DMS 273 treated with DMSO at 0.1 percent for 48 hours (cell line): ENCODE measurements around the gene KLF16.
A peak's percentile ranks its signal among the peaks of the same experiment; 100 is the strongest.
"Not testable (repeated sequence)": the region's sequence is repeated elsewhere in the genome, so short reads cannot be mapped to it uniquely, and the experiment has no call there.

Experiments
- DNase-seq: peaks from one replicate; lab custom pipeline; 2025; lab: John Stamatoyannopoulos, UW

The KLF16 gene

DNA sequence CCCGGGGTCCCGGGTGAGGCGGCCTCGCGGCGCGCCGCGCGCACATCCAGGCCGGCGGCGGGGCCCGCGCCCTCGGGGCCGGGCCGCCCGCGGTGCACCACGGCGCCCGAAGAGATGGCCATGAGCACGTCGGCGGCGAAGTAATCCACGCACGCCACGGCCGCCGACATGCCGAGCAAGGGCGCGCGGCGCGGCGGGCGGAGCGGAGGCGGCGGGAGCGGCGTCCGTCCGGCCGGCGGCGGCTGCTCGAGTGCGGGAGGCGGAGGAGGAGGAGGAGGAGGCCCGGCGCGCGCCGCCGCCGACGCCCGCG is at the start of gene KLF16:
Gene KLF16 (minus strand): TSS at position 252 of the 310 bp plus-strand sequence. CDS start 82 bp downstream, at position 170.
- DNase-seq = no peak

GRCh38 chr19:1912760-1913505 is 49.6 kb upstream of the KLF16 start:
- DNase-seq = no peak

DNA sequence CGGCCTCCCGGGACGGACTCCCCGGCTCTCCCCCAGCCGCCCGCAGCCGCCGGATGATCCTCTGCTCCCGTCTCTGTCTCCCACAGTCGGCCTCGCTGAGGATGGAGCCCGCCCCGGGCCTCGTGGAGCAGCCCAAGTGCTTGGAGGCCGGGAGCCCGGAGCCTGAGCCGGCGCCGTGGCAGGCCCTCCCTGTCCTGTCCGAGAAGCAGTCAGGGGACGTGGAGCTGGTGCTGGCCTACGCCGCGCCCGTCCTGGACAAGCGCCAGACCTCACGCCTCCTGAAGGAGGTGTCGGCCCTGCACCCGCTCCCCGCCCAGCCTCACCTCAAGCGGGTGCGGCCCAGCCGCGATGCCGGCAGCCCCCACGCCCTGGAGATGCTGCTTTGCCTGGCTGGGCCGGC is 48.6 kb upstream of the KLF16 start:
- DNase-seq = no peak

DNA sequence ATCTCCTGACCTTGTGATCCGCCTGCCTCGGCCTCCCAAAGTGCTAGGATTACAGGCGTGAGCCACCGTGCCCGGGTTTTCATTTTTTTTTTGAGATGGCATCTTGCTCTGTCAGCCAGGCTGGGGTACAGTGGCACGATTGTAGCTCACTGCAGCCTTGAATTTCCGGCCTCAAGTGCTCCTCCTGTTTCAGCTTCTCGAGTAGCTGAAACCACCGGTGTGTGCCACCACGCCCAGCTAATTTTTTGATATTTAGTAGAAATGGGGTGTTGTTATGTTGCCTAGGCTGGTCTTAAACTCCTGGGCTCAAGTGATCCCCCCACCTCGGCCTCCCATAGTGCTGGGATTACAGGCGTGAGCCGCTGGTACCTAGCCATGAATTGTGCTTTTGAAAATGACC is 47.7 kb upstream of the KLF16 start:
- DNase-seq = no peak

GRCh38 chr19:1910177-1910576 is 46.8 kb upstream of the KLF16 start:
- DNase-seq = no peak

GRCh38 chr19:1909761-1910080 is 46.3 kb upstream of the KLF16 start:
- no peak for DNase-seq

GRCh38 chr19:1908364-1908678 is 44.9 kb upstream of the KLF16 start:
- DNase-seq = no peak

GRCh38 chr19:1907563-1908363 is 44.4 kb upstream of the KLF16 start:
- no peak for DNase-seq

DNA sequence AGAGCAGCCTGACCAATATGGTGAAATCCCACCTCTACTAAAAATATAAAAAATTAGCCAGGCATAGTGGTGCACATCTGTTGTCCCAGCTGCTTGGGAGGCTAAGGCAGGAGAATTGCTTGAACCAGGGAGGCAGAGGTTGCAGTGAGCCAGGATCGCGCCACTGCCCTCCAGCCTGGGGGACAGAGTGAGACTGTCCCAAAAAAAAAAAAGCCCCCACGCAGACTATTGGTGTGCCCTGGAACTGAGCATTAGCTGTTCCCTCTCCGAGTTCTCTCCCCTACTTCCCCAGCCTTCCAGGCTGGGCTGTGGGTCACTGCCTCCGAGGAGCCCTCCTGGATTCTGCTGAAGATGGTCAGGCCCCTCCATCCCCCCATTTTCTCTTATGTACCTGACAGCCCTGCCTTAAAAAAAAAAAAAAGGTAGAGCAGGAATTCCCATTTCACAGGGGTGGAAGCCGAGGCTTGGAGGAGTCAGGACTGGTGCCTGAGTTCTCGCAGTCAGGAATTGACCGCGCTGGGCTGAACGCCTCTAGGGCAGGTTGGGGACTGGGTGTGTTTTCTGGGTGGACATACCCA is 43.7 kb upstream of the KLF16 start:
- no peak for DNase-seq

- DNase-seq = no peak
Observed at GRCh38 chr19:1905863-1906375, 42.5 kb upstream of the KLF16 start.

DNA sequence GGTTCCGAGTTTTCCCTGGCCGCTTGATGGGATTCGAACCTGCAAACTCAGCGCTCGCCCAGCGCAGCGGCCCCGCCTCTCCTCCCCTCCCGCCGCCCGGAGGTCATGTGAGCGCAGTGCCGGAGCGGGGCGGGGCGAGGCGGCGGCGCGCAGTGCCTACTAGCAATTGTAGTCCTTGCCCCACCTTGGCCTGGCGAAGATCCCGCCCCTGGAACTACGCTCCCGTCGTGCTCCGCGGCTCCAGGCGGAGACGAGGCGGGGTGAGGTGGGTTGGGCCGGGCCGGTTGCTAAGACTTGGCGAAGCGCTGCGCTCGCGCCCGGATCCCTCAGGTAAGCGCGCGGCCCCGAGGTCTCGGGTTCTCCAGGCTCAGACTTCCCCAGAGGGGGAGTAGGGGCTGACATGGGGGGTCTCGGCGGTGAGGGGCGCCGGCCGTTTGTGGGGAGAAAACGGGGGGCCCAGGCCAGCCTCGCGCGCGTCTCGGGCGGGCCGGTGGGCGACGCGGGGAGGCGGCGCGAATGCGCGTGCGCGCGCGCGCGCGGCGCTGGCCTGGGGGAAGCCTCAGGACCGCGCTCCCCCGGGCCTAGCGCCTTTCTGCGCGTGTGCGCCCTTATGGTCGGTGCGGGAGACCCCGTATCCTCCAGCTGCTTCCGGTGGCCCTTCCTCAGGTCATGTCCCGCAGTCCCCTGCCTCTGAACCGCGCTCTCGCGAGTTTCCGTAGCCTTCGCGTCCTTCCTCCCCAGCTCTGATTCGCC is 41.9 kb upstream of the KLF16 start, which contains the start of the genes ADAT3 and SCAMP4:
Gene ADAT3 (plus strand): TSS at position 290 of the 753 bp plus-strand sequence. CDS start 6,649 bp downstream, outside the sequence.
Gene SCAMP4 (plus strand): TSS at position 290 of the 753 bp plus-strand sequence. CDS start 9,621 bp downstream, outside the sequence.
- DNase-seq = peak; percentile 96

GRCh38 chr19:1904860-1905109 is 41.4 kb upstream of the KLF16 start:
- DNase-seq = no peak

DNA sequence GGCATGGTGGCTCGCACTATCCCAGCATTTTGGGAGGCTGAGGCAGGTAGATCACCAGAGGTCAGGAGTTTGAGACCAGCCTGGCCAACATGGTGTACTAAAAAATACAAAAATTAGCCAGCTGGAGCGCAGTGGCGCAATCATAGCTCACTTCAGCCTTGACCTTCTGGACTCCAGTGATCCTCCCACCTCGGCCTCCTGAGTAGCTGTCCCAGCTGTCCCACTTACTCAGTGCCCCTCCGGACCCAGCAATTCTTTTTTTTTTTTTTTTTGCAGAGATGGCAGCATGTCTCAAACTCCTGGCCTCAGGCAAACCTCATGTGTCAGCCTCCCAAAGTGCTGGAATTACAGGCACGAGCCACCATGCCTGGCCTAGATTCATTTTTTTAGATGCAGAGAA is 39.5 kb upstream of the KLF16 start:
- DNase-seq = no peak

DNA sequence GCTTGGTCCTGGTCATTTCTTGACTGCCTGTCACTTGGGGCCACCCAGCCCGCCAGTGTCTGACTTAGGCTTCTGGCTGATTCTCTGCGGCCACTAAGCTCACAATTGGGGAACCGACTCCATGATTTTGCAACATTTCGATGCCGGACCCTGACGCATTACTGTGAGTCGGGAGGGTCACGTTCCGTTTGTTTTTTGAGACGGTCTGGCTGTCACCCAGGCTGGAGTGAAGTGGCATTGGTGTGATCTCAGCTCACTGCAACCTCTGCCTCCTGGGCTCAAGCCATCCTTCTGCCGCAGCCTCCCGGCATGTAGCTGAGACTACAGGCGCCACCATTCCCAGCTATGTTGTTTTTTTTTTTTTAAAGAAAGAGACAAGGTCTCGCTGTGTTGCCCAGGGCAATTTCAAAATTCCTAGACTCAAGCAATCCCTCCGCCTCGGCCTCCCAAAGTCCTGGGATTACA is 38.6 kb upstream of the KLF16 start:
- no peak for DNase-seq

GRCh38 chr19:1896508-1896907 is 33.1 kb upstream of the KLF16 start:
- no peak for DNase-seq

- no peak for DNase-seq
Observed at GRCh38 chr19:1893791-1894190, 30.4 kb upstream of the KLF16 start.

DNA sequence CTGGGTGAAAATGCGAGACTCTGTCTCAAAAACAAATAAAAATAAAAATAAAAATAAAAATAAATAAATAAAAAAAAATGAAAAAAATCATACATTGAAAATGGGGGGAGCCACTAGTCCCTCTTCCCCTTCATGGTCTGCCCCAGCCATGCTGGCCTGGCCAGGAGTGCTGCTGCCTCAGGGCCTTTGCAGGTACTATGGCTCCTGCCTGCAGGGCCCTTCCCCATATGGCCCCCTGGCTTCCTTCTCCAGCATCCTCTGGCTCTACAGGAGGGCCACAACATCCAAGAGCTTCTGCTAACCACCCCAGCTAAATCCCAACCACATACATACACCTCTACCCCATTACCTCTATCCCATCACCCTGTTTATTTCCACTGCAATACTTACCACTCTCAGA is 26.5 kb upstream of the KLF16 start:
- DNase-seq = no peak

DNA sequence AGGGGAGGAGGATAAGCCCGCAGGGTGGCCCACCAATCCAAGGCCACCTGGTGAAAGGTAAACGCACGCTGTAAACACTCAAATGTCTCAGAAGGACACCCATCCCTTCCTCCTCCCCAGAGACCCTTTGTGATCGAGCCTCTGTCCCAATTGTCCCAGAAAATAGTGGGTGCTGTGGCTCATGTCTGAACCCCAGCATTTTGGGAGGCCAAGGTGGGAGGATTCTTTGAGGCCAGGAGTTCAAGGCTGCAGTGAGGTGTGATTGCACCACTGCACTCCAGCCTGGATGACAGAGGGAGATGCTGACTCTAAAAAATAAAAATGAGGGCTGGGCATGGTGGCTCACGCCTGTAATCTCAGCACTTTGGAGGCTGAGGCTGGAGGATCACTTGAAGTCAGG is 25.0 kb upstream of the KLF16 start:
- no peak for DNase-seq

DNA sequence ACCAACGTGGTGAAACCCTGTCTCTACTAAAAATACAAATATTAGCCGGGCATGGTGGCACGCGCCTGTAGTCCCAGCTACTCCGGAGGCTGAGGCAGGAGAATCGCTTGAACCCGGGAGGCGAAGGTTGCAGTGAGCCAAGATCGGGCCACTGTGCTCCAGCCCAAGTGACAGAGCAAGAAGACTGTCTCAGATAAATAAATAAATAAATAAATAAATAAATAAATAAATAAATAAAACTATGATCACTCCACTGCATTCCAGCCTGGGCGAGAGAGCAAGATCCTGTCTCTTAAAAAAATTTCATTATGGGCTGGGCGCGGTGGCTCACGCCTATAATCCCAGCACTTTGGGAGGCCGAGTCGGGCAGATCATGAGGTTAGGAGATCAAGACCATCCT is 23.0 kb upstream of the KLF16 start:
- not testable (repeated sequence) for DNase-seq

- DNase-seq = peak; percentile 49
Observed at GRCh38 chr19:1885398-1886119, 22.2 kb upstream of the KLF16 start, which contains the start of gene ABHD17A. Gene ABHD17A, minus strand, starts transcription at chr19:1885496. Its CDS starts 3,930 bp downstream, at chr19:1881566.

DNA sequence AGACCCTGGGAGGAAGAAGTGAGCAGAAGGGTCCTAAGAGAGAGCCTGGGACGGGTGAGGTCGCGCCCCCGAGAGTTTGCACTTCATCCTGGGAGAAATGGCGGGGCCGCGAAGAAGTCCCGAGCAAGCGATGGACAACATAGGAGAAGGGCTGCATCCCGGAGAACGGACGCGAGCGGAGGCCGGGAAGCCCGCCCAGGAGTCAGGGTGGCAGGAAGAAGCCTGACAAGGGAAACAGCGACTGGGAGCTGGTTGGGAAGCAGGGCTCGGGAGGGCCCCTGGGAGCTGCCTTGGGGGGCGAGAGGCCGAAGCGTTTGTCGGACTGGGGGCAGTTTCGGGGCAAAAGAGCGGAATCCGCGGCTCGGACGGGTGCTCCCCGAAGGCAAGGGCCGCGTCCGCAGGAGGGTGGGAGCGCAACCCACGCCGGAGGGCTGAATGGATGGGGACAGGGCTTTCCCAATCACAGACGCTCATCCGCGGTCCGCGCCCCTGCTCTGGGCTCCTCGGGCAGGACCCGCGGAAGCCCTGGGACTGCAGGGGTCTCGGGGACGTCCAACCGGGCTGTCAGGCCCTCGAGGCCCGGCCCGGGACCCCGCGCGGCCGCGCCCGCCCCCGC is 21.4 kb upstream of the KLF16 start:
- no peak for DNase-seq
